ENCODE measurements around the gene C2orf42.
"Not testable (repeated sequence)": the region's sequence is repeated elsewhere in the genome, so short reads cannot be mapped to it uniquely, and the experiment has no call there.

The C2orf42 gene

GRCh38 chr2:70182689-70183088, 8.1 kb downstream of the C2orf42 start:
- in situ Hi-C loops (cut with MboI; ENCODE audit: low pct_unique_long_range_greater_than_20kb, low sequenced_read_pairs): no loop called here
- DNase-seq: no peak

DNA sequence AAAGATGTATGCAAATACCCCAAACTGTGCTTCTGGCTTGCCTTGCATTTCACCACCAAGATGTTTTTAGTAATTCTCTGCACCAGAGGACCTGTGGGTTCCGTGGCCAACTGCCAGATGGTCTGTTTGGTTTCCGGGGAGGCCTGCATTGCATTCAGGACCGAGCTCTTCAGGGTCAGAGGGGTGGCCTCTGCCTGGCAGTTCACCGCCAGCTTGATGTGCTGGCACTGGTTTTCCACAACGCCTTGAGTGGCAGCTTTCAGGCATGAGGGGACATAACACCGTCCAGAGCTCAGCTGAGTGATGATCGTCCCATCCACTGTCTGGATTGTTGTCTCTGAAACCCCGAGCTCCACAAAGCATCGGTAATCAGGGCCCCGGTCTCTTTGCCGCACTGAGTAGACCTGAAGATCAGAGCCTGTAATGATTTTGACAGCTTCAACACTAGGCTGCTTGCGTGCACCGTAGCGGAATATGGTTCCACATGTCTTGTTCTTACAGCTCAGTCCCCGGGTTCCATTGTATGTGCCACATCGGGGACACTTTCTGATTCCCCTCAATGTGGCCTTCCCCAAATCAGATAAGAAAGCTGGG, 9.4 kb downstream of the C2orf42 start:
- DNase-seq: no peak
- in situ Hi-C loops (cut with MboI; ENCODE audit: low pct_unique_long_range_greater_than_20kb, low sequenced_read_pairs): no loop called here

GRCh38 chr2:70173520-70173919, 17.3 kb downstream of the C2orf42 start:
- DNase-seq: no peak
- in situ Hi-C loops (cut with MboI; ENCODE audit: low pct_unique_long_range_greater_than_20kb, low sequenced_read_pairs): loop anchor here (25.0 kb wide), 1 partner anchor 261 kb away; the partner anchor contains the start of gene MXD1

DNA sequence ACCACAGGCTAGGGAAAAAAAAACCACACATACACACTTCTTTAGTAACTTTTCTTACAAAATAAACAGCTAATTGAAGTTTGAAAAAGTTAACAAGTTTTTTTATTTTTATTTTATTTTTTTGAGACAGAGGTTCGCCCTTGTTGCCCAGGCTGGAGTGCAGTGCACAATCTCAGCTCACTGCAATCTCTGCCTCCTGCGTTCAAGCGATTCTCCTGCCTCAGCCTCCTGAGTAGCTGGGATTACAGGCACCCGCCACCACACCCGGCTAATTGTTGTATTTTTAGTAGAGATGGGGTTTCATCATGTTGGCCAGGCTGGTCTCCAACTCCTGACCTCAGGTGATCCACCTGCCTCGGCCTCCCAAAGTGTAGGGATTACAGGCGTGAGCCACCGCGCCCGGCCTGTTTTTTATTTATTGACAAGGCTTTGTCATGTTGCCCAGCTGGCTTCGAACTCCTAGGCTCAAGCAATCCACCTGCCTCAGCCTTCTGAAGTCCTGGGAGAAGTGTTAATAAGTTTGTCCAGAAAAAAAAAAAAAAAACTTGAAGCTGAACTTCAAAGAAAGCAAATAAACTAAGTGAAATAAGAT, 21.1 kb downstream of the C2orf42 start:
- DNase-seq: not testable (repeated sequence)
- in situ Hi-C loops (cut with MboI; ENCODE audit: low pct_unique_long_range_greater_than_20kb, low sequenced_read_pairs): loop anchor here (25.0 kb wide), 1 partner anchor 257 kb away; the partner anchor contains the start of gene MXD1

DNA sequence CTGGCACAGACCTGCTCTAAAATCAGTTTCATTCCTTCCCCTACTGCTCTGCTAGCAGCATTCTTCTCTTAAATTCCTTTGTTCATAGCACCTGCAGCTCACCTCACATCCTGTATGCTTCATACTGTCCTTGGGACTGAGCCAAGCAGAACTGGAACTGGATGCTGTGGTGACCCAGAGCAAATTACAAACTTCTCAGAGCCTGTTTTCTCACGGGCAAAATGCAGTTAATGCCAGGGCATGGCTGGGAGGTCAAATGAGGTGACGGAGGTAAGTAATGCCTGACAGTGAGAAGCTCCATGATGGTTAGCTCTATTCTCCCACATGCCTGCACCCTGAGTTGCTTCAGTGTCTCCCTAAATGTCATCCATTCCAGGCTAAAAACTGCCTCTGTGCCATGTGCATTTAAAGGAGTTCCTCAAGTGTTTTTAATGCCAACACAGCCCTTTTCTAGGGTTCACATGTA, 29.7 kb downstream of the C2orf42 start:
- DNase-seq: no peak
- in situ Hi-C loops (cut with MboI; ENCODE audit: low pct_unique_long_range_greater_than_20kb, low sequenced_read_pairs): loop anchor here (25.0 kb wide), 1 partner anchor 249 kb away; the partner anchor contains the start of gene MXD1

DNA sequence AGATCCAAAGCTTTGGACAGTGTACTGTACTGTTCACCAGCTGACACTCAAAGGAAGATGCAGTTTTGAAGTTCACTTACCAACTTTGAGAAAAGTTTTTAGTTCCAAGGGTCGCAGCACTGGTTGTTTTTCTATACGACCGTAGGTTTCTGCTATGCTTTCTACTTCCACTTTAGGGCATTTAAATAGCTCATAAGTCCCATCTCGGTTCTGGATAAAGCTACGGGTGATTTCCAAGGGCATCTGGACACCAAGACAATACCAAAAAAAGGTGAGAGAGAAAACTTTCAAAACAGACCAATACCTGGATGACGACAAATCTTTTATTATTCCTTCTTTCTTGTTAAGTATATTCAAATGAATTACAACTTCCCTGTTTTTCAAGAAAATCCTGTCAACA, 30.3 kb downstream of the C2orf42 start:
- DNase-seq: no peak
- in situ Hi-C loops (cut with MboI; ENCODE audit: low pct_unique_long_range_greater_than_20kb, low sequenced_read_pairs): loop anchor here (25.0 kb wide), 1 partner anchor 248 kb away; the partner anchor contains the start of gene MXD1

DNA sequence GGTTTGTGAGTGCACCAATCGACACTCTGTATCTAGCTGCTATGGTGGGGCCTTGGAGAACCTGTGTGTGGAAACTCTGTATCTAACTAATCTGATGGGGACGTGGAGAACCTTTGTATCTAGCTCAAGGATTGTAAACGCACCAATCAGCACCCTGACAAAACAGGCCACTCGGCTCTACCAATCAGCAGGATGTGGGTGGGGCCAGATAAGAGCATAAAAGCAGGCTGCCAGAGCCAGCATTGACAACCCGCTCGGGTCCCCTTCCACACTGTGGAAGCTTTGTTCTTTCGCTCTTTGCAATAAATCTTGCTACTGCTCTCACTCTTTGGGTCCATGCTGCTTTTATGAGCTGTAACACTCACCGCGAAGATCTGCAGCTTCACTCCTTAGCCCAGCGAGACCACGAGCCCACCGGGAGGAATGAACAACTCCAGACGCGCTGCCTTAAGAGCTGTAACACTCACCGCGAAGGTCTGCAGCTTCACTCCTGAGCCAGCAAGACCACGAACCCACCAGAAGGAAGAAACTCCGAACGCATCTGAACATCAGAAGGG, 41.6 kb downstream of the C2orf42 start:
- DNase-seq; in situ Hi-C loops (cut with MboI; ENCODE audit: low pct_unique_long_range_greater_than_20kb, low sequenced_read_pairs): not testable (repeated sequence)

- in situ Hi-C loops (cut with MboI; ENCODE audit: low pct_unique_long_range_greater_than_20kb, low sequenced_read_pairs); DNase-seq: not testable (repeated sequence)
Observed at GRCh38 chr2:70148211-70148760, 42.5 kb downstream of the C2orf42 start.

DNA sequence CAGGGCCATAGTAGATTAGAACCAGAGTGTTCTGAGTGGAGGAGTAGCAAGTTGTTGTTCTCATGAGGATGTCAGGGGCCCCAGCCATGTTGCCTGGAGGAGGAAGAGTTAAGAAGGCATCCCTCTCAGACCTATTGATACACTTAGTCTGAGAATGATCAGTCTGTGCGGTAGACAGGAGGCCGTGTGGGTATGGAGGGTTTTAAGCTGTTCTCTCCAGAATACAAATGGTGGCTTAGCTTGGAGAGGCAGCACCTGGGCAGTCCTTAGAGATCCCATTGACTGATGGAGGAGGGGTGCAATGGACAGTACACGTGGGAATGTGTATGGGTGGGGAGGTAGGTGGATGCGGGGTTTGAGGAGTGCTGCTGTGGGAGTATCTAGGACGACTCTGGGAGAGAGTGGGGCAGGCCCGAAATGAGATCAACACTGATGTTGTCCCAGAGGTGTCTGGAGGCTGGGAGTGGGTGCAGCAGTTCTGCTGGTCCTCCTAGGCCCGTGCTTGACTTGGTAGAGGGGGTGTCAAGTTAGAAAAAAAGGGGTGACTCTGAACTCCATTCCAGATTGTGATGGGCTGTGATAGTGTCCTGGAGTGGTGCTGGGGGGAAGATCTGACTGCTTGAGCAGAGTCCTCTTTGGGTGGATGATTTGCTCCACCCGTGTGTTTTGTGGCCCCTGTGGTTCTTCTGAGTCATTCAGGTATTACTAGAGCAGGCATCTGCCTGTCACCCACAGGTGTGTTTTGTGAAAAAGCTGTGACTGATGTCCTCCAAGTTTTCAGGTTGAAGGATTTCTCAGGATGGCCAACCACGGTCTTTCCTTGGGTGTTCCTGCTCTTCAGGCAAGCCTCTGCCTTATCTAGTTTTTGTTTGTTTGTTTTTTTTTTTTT, 44.7 kb downstream of the C2orf42 start:
- in situ Hi-C loops (cut with MboI; ENCODE audit: low pct_unique_long_range_greater_than_20kb, low sequenced_read_pairs): no loop called here
- no peak for DNase-seq

- in situ Hi-C loops (cut with MboI; ENCODE audit: low pct_unique_long_range_greater_than_20kb, low sequenced_read_pairs): no loop called here
- DNase-seq: no peak
Observed at GRCh38 chr2:70145144-70145490, 45.7 kb downstream of the C2orf42 start.

GRCh38 chr2:70144443-70145143, 46.2 kb downstream of the C2orf42 start:
- in situ Hi-C loops (cut with MboI; ENCODE audit: low pct_unique_long_range_greater_than_20kb, low sequenced_read_pairs): no loop called here
- no peak for DNase-seq

GRCh38 chr2:70143314-70144150, 47.3 kb downstream of the C2orf42 start:
- peak; percentile 47 for DNase-seq
- in situ Hi-C loops (cut with MboI; ENCODE audit: low pct_unique_long_range_greater_than_20kb, low sequenced_read_pairs): no loop called here

DNA sequence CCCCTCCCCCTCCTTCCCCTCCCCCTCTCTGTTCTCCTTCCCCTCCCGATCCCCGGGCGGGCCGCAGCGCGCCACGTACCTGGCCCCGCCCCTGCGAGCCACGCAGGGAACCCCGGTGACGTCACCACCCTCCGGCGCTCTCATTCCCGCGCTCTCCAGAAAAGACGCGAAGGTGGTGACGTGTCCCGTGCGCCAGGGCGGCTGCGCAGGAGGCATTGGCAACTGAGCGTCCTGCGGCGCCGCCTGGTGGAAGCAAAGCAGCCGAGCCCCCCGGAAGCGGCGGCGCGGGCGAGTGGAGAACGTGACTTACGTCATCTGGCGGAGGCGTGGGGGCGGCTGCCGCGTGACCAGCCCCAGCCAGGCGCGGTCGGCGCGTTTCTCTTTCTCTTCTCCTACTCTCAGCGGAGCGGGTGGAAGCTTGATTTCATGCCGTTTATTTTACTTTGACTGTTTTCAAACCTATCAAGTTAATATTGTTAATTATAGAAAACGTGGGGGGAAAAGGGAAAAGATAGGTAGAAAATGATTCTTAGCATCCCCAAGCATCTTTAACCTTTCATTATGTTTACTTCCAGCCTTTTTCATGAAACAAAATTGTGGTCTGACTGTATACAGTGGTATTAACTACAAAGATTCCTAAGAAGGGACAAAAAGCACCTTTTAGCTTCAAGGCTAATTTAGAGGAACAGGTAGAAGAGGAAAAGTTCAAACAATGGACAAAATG, 48.1 kb downstream of the C2orf42 start:
- in situ Hi-C loops (cut with MboI; ENCODE audit: low pct_unique_long_range_greater_than_20kb, low sequenced_read_pairs): no loop called here
- DNase-seq: peak; percentile 100

- DNase-seq: no peak
- in situ Hi-C loops (cut with MboI; ENCODE audit: low pct_unique_long_range_greater_than_20kb, low sequenced_read_pairs): no loop called here
Observed at GRCh38 chr2:70141902-70142589, 48.8 kb downstream of the C2orf42 start.

- DNase-seq: peak; percentile 70
- in situ Hi-C loops (cut with MboI; ENCODE audit: low pct_unique_long_range_greater_than_20kb, low sequenced_read_pairs): no loop called here
Observed at GRCh38 chr2:70141212-70141901, 49.5 kb downstream of the C2orf42 start.

- no peak for DNase-seq
- in situ Hi-C loops (cut with MboI; ENCODE audit: low pct_unique_long_range_greater_than_20kb, low sequenced_read_pairs): no loop called here
Observed at GRCh38 chr2:70140791-70141211, 50.0 kb downstream of the C2orf42 start.

Data from KBM-7 (cell line).